EL (cell line): ENCODE data around the gene COL18A1.

ENCODE experiments used
- DNase-seq: peaks from one replicate; pipeline ENCODE4 v3.0.0-alpha.2; 2016

The COL18A1 gene

GRCh38 chr21:45539046-45539795 lies 134.3 kb downstream of the COL18A1 start:
- DNase-seq, result no peak

- no peak for DNase-seq
These were observed 135.0 kb downstream of the COL18A1 start for GRCh38 chr21:45539796-45540600.

- no peak for DNase-seq
These were observed 135.6 kb downstream of the COL18A1 start for GRCh38 chr21:45540601-45540970.

- peak; percentile 61 for DNase-seq
These were observed 136.5 kb downstream of the COL18A1 start for GRCh38 chr21:45541221-45542039.

DNA sequence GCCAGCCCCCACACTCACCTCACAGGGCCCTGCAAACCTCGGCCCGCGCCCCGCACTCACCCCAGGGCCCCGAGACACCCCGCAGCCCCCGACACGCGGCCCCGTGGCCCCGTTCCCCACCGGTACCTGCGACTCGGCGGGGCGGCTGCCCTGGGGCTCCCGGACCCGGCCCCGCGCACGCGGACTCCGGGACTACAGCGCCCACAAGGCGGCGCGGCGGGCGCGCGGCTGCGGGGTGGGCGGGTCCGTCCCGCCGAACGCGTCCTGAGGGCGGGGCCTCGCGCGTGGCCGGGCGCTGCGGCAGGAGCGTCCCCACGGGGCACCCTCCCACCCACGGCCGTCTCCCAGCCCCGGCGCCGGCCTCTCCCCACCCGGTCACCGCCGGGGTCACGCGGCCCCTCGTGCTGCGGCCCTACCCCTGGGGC lies 137.3 kb downstream of the COL18A1 start, which contains the start of gene SLC19A1:
Gene SLC19A1, minus strand, starts transcription at position 199 of the 425 bp plus-strand sequence. CDS start 4,481 bp downstream, outside the sequence.
- DNase-seq, result peak; percentile 60

GRCh38 chr21:45542667-45543370 lies 137.9 kb downstream of the COL18A1 start:
- no peak for DNase-seq

DNA sequence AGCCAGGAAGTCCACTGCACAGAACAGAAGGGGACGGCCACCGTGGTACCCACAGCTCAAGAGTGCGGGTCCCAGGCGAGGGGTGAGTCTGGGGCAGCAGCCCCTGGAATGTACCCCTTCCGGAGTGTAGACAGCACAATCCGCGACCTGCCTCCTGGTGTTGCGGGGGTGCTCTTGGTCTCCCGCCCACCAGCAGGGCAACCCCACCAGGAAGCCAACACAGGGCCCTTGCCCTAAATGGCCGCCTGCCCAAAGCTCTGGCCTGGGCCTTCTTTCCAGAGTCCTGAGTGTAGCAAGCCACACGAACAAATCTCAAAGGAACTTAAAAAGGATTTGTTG lies 138.4 kb downstream of the COL18A1 start:
- DNase-seq, result no peak

GRCh38 chr21:45543710-45544448 lies 138.9 kb downstream of the COL18A1 start:
- no peak for DNase-seq

DNA sequence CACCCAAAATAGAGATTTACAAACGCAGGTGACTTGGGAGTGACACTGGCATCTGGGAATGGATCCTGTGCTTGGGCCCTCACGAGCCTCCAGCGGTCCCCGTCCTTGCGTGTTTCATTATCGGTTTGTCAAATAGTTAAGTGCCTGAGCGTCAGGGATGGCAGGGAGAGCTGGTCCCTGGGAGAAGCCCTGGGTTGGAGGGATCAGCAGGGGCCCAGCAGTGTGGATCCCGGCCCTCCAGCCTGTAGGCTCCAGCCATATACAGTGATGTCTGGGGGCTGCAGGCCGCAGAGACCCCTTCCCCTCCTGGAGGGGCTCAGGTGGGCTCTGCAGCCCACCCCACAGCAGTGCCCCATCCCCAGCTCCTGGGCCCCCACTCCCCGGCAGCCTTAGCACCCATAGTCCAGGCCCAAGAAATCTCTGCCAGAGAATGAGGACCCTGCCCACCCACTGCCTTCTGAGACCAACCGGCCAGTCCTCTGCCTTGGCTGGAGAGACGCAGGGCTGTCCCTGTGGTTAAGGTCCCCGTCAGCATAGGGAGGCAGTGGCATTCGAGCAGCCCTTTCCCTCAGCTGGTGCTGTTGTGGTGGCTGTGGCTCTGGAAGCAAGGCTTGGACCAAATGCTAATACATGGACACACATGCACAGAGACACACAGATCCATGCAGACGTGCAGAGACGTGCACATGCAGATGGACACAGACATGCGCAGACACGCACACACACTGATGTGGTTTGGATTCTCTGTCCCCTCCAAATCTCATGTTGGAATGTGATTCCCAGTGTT lies 139.7 kb downstream of the COL18A1 start:
- no peak for DNase-seq

- no peak for DNase-seq
These were observed 140.2 kb downstream of the COL18A1 start for GRCh38 chr21:45545236-45545570.

- no peak for DNase-seq
These were observed 140.9 kb downstream of the COL18A1 start for GRCh38 chr21:45545691-45546531.

GRCh38 chr21:45546636-45547544 lies 141.9 kb downstream of the COL18A1 start:
- DNase-seq, result no peak

DNA sequence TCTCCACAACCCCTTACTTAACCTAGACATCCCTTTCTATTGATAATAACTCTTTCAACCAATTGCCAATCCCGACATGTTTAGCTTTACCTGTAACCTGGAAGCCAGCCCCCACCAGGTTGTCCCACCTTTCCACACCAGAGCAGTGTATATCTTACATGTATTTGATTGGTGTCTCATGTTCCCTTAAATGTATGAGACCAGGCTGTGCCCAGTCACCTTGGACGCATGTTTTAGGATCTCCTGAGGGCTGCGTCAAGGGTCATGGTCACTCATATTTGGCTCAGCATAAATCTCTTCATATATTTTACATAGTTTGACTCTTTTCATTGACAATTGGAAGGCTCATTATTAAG lies 142.6 kb downstream of the COL18A1 start:
- DNase-seq, result no peak

GRCh38 chr21:45548711-45549491 lies 143.9 kb downstream of the COL18A1 start:
- no peak for DNase-seq

- no peak for DNase-seq
These were observed 144.9 kb downstream of the COL18A1 start for GRCh38 chr21:45549626-45550463.

- DNase-seq, result no peak
These were observed 145.7 kb downstream of the COL18A1 start for GRCh38 chr21:45550522-45551210.

DNA sequence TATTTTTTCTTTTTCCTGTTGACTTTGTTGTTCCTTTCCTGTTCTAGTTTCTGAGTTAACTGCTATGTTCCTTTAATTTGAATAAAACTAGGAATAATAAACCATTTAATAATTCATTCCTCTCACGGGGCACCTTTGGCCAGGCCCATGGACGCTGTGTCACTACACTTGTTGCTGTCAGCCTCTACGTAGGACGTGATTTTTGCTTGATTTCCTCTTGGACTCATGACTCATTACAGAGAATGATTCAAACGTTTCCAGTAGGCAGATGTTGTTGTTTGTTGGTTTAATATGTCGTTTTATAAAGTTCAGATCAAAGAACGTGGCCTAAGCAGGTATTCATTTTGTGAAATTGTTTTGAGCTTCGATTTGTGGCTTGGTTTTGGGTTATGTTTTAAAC lies 146.4 kb downstream of the COL18A1 start:
- DNase-seq, result peak; percentile 80
